GM21390 (cell line): Measurements from ENCODE around the gene RTN3.
"Not testable (repeated sequence)": the region's sequence is repeated elsewhere in the genome, so short reads cannot be mapped to it uniquely, and the experiment has no call there.

ENCODE experiments used
- ATAC-seq: cut with Tn5 transposase; IDR thresholded peaks from one replicate; pipeline ENCODE4 v1.9.1; 2021; ENCODE audit not compliant: unreplicated experiment

The RTN3 gene

GRCh38 chr11:63682066-63683021, 1.0 kb downstream of the RTN3 start:
- no peak for ATAC-seq

DNA sequence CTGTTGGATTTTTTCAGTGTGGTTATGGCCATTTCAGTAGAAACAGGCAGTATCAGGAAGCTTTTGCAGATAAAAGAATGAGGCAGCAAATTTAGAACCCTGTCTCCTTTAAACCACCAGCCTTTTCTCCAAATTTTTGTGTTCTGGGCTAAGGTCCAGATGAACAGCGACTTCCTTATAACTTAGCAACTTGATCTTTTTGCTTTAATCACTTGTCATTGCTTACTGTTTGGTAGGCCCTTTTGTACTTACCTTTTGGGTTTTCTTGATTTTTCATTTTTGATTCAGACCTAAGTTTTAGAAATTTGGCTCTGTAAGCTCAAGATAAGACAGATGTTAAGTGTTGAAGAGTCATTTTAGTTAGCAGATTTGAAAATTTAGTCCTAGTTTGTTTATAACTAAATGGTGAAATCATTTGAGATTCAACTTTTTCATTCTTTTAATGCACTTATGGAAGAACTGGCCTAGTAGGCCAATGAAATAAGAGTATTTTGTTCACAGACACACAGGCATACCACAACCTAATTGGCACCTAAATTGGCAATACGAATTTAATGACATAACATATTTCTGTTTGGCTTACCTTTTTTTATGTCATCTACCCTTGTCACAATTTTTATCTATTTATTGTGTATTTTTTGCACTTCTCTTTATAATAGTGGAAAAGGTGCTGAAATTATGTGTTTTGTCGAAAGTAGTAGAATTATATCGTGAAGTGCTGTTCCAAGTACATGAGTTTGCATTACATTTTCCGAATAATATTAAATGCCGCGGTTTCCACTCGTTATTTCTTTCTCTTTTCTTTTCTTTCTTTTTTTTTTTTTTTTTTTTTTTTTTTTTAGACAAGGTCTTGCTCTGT, 2.1 kb downstream of the RTN3 start:
- no peak for ATAC-seq

DNA sequence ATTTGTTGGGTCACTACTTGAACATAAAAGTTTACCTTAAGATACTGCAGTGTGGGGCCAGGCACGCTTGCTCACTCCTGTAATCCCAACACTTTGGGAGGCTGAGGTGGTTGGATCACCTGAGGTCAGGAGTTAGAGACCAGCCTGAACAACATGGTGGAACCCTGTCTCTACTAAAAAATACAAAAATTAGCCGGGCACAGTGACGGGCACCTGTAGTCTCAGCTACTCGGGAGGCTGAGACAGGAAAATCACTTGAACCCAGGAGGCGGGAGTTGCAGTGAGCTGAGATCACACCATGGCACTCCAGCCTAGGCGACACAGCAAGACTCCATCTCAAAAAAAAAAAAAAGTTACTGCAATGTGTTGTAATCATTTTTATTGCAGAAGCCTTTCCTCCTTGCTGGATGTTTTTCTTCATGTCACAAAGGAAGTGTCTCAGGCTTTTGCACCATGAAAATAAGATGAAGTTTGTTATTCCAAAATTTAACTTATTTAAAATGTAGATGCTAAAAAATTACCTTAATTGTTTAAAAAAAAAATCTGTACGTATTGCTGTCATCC, 3.9 kb downstream of the RTN3 start:
- not testable (repeated sequence) for ATAC-seq

- ATAC-seq, result no peak
Measured at GRCh38 chr11:63686926-63687325, 5.6 kb downstream of the RTN3 start.

GRCh38 chr11:63687845-63688244, 6.5 kb downstream of the RTN3 start:
- ATAC-seq, result no peak

GRCh38 chr11:63694596-63694995, 13.3 kb downstream of the RTN3 start:
- no peak for ATAC-seq

GRCh38 chr11:63698976-63699733, 17.9 kb downstream of the RTN3 start:
- no peak for ATAC-seq

- no peak for ATAC-seq
Measured at GRCh38 chr11:63699896-63700295, 18.6 kb downstream of the RTN3 start.

DNA sequence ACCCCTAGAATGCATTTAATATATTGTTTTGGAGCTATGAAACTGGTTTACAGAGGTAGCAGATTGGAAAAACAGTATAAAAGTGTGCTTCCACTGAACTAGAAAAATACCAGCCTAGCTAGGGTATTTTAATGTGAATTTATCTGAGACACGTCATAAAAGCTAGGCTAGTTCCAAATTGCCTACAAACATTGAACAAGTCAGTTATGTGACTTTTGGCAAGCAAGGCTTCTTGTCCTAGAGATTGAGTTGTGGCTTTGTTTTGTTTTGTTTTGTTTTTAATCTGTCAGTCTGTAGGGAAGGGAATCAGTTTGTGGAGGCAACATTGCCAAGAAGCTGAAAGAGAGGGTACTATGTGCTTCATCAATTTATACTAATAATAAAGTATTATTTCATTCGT, 24.2 kb downstream of the RTN3 start:
- ATAC-seq, result no peak

GRCh38 chr11:63708764-63709163, 27.5 kb downstream of the RTN3 start:
- no peak for ATAC-seq

DNA sequence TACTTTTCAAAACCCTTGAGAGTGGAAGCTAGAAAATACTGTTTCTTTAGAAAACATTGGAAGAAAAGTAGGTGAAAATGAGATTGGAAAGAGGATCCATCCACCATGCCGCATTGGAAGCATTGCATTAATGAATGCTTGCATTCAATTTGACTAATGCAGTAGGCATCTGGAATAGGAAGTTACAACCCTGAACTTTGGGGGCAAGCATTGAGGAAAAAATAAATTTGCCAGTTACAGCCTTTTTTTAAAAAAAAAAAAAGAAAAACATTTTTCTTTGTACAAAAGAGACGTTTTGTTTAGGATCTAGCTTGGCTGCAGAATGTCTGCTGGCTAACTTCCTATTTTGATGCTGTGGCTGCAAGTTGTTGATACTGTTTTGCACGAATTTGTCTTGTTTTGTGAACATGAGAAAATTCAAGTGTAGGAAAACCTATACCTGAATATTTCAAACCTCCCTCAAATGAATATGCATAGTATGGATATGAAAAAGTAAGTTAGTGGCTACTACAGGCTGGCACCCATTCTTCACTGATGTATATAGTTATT, 28.1 kb downstream of the RTN3 start:
- no peak for ATAC-seq

DNA sequence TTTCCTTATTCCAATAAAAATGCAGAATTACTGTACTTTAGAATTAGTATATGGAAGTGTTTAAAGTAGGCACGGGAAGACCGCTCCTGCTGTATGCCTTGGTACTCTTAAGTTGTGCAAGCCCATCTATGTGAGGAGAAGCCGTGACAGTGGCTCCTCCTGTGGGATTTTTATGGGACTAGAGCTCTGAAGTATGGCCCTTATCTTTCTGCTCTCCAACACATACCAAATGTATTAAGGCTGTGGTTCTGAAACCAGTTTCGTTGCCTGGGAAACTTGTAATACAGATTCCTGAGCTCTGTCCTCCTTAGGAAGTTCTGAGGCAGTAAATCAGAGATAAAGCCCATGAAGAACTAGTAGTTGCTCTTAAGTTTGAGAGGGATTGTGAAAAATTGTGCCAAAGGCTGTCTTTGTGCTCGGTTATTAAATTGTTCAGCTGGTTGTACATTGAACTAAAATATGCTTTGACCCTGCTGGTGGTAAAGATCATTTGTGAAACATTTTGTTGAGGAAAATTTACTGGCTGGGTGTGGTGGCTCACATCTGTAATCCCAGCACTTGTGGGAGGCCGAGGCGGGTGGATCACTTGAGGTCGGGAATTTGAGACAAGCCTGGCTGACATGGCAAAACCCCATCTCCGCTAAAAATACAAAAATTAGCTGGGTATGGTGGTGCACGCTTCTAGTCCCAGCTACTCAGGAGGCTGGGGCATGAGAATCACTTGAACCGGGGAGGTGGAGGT, 29.3 kb downstream of the RTN3 start:
- ATAC-seq, result no peak

DNA sequence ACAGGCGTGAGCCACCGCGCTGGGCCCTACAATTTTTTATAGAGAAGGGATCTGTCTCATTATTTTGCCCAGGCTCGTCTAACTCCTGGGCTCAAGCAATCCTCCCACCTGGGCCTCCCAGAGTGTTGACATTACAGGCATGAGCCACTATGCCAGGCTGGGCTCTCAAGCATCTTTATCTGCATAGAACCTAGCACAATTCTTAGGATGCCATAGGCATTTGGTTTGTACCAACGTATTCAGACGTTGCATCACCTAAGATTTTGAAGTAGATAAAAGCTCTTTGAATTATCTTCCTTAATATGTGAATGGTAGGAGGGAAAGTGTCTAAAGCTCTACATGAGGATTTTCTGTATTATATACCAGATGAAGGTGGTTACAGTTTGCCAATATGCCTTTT, 30.5 kb downstream of the RTN3 start:
- no peak for ATAC-seq

- ATAC-seq, result no peak
Measured at GRCh38 chr11:63713766-63714165, 32.5 kb downstream of the RTN3 start.

- no peak for ATAC-seq
Measured at GRCh38 chr11:63716046-63716445, 34.7 kb downstream of the RTN3 start.

- ATAC-seq, result no peak
Measured at GRCh38 chr11:63719001-63719400, 37.7 kb downstream of the RTN3 start.

GRCh38 chr11:63719987-63720386, 38.7 kb downstream of the RTN3 start:
- ATAC-seq, result no peak

DNA sequence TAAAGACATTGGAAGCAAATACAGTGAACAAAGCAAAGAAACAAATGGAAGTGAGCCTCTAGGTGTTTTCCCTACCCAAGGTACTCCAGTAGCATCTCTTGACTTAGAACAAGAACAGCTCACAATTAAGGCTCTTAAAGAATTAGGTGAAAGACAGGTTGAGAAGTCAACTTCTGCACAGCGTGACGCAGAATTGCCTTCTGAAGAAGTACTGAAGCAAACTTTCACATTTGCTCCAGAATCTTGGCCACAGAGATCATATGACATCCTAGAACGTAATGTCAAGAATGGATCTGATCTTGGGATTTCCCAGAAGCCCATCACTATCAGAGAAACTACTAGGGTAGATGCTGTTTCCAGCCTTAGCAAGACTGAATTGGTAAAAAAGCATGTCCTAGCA, 39.3 kb downstream of the RTN3 start:
- ATAC-seq, result no peak

DNA sequence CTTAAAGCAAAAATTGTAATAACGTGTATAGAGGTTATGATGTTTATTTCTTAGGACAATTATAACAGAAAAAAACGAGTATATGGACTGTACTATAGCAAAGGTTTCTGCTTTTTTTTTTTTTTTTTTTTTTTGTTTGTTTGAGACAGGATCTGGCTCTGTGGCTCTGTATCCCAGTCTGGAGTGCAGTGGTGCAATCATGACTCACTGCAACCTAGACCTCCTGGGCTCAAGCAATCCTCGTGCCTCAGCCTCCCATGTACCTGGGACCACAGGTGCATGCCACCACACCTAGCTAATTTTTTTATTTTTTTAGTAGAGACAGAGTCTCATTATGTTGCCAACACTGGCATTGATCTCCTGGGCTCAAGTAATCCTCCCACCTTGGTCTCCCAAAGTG, 48.0 kb downstream of the RTN3 start:
- ATAC-seq, result no peak

DNA sequence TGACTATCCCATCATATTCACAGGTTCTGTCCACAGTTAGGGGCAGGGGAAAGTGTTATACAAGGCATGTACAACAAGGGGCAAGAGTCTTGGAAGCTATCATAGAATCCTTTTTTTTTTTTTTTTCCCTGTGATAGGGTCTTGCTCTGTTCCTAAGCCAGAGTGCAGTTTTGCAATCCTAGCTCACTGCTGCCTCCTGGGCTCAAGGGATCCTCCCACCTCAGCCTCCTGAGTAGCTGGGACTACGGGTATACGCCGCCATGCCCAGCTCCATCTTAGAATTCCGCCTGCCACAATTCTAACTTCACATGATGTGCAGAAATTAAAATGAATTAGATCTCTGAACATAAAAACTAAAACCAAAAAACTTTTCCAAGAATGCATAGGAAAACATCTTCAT, 55.6 kb downstream of the RTN3 start:
- no peak for ATAC-seq
